ENCODE measurements around the gene GPR15.

DNA sequence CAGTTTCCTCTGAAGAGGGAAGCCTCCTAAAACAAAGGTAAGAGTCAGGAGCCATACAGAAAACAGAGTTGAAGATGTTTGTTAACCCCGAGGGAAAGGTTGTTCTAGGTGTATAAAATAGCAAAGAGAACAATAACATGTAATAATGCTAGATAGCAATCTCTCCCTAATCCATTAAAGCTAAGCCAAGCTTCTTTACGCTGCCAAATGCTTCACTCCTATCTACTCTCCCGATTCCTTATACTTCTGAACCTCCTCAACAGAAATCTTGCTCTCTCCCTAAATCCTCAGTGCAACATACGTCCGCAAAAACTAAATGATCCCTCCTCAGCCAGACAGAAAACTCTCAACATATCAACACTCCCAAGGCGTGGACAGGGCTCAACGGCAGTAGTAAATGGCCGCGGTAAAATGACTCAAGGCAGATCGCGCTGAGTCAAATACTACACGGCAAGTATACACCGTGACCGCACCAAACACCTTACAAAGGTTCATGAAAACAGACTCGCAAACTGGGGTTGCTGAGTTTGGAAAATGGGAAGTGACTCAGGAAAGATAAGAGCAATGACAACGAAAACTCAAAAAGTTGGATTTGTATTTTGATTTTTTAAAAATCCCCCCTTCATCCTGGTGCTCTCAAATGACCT is 9.8 kb upstream of the GPR15 start:
- TF ChIP-seq CTCF (IDR thresholded peaks at IDR 0.05): no peak
- TF ChIP-seq POLR2AphosphoS5 (IDR thresholded peaks at IDR 0.05): no peak

Data from prostate gland (tissue), 2 donors.